ENCODE data around the gene ZNF223.

ZNF223 gene

GRCh38 chr19:44092108-44092507, 40.3 kb downstream of the ZNF223 start:
- TF ChIP-seq, protein P1, sequence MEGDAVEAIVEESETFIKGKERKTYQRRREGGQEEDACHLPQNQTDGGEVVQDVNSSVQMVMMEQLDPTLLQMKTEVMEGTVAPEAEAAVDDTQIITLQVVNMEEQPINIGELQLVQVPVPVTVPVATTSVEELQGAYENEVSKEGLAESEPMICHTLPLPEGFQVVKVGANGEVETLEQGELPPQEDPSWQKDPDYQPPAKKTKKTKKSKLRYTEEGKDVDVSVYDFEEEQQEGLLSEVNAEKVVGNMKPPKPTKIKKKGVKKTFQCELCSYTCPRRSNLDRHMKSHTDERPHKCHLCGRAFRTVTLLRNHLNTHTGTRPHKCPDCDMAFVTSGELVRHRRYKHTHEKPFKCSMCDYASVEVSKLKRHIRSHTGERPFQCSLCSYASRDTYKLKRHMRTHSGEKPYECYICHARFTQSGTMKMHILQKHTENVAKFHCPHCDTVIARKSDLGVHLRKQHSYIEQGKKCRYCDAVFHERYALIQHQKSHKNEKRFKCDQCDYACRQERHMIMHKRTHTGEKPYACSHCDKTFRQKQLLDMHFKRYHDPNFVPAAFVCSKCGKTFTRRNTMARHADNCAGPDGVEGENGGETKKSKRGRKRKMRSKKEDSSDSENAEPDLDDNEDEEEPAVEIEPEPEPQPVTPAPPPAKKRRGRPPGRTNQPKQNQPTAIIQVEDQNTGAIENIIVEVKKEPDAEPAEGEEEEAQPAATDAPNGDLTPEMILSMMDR (IDR thresholded peaks at IDR 0.05; ENCODE audit: insufficient read depth, low read length, missing control alignments), result no peak
- DNase-seq (ENCODE audit: low read depth, low spot score), result no peak
- ChIA-PET CTCF (no interaction called here), POLR2A (no interaction called here)
- no peak overlapping the region for H3K4me3 ChIP-seq (ENCODE audit: low read depth, low read length)

GRCh38 chr19:44093931-44094765, 42.3 kb downstream of the ZNF223 start, which contains the start of gene ZNF224:
ZNF224 (plus strand) TSS chr19:44094361; CDS start chr19:44097874, 3,513 bp downstream.
- TF ChIP-seq, protein P1 (IDR thresholded peaks at IDR 0.05; ENCODE audit: insufficient read depth, low read length, missing control alignments), result no peak
- peak within 1 kb of the TSS; percentile 84 for H3K4me3 ChIP-seq (ENCODE audit: low read depth, low read length)
- CTCF ChIA-PET, result interaction anchor here (1.2 to 1.3 kb wide), 2 partner anchors 13 to 45 kb away, joined by 3 to 5 read pairs; no protein-coding TSS in a partner anchor
- no peak for DNase-seq (ENCODE audit: low read depth, low spot score)
- POLR2A ChIA-PET, result interaction anchor here (1.1 kb wide), 1 partner anchor 159 kb away, joined by 3 read pairs; the partner anchor contains the start of gene ZNF45

DNA sequence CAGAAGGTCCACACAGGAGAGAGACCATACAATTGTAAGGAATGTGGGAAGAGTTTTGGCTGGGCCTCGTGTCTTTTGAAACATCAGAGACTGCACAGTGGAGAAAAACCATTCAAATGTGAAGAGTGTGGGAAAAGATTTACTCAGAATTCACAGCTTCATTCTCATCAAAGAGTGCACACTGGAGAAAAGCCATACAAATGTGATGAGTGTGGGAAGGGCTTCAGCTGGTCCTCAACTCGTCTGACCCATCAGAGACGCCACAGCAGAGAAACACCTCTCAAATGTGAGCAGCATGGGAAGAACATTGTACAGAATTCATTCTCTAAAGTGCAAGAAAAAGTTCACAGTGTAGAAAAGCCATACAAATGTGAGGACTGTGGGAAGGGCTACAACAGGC, 55.9 kb downstream of the ZNF223 start:
- DNase-seq (ENCODE audit: low read depth, low spot score), result no peak
- TF ChIP-seq, protein P1 (IDR thresholded peaks at IDR 0.05; ENCODE audit: insufficient read depth, low read length, missing control alignments), result no peak
- ChIA-PET POLR2A (no interaction called here), CTCF (interaction anchor here (1.2 kb wide), 2 partner anchors 10 to 13 kb away, joined by 3 to 5 read pairs; no protein-coding TSS in a partner anchor)
- no peak overlapping the region for H3K4me3 ChIP-seq (ENCODE audit: low read depth, low read length)

DNA sequence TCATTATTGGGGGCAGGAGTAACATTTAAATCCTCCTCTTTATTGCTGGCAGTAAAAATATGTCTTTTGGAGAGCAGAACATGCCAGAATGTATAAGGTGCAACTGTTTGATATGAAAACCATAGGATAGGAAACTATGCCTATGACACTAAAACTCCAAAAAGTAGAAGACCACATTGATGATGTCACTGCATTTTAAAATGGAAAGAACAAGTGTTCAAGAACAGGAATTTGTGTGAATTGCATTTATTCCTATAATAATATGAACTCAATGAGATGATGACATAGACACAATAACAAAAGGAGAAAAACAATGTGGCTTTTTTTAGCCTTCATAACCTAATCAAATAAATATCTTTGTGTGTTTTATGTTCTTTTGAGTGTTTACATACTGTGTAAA, 57.6 kb downstream of the ZNF223 start:
- ChIA-PET CTCF (no interaction called here), POLR2A (no interaction called here)
- TF ChIP-seq, protein P1 (IDR thresholded peaks at IDR 0.05; ENCODE audit: insufficient read depth, low read length, missing control alignments), result no peak

GRCh38 chr19:44111910-44112463, 60.2 kb downstream of the ZNF223 start:
- H3K4me3 ChIP-seq (ENCODE audit: low read depth, low read length), result peak overlapping the region; percentile 87
- CTCF ChIA-PET, result no interaction called here
- peak; percentile 73 for DNase-seq (ENCODE audit: low read depth, low spot score)
- TF ChIP-seq, protein P1 (IDR thresholded peaks at IDR 0.05; ENCODE audit: insufficient read depth, low read length, missing control alignments), result no peak
- POLR2A ChIA-PET, result no interaction called here

More for the DNA sequence above, 57.6 kb downstream of the ZNF223 start:
- no peak for DNase-seq (ENCODE audit: low read depth, low spot score)
- no peak overlapping the region for H3K4me3 ChIP-seq (ENCODE audit: low read depth, low read length)

GRCh38 chr19:44112802-44113137, 60.9 kb downstream of the ZNF223 start:
- peak overlapping the region; percentile 87 for H3K4me3 ChIP-seq (ENCODE audit: low read depth, low read length)
- ChIA-PET POLR2A (interaction anchor here (0.7 kb wide), 1 partner anchor 100 kb away, joined by 3 read pairs; the partner anchor contains the start of gene ZNF227), CTCF (no interaction called here)
- TF ChIP-seq, protein P1 (IDR thresholded peaks at IDR 0.05; ENCODE audit: insufficient read depth, low read length, missing control alignments), result no peak
- no peak for DNase-seq (ENCODE audit: low read depth, low spot score)

Measured in AG04449 (cell line).